ENCODE measurements around the gene KDM5B. TPM values are rescaled to one million over a fixed set of nuclear protein-coding genes. Genes with fewer than 3 reads are reported as not detected.

Gene KDM5B
- total and polyA plus RNA-seq, 9 donors = 19.6 to 80.3 (median 53.7) TPM

DNA sequence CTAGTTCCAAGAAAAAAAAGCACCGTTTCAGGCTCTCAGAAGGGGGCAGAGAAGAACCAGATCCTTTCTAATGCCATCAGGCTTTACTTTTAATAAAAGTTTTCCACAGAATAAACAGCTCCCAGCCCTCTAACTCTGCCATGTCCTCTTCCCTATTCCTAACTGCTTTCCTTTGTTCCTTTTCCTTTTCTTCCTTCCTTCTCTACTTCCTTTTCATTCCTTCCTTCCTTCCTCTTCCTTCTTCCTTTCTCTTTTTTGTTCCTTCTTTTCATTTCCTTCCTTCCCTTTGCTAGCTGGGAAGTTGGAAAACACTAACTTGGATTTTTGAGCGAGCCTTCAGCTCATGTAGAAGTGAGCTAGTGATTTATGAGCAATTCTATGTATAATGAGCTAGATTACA, 46.2 kb downstream of the KDM5B start:
- Histone ChIP-seq H3K4me1 (ENCODE audit: insufficient read depth) (no peaks in the 10 kb centered on the region), H3K4me3 (no peak overlapping the region), H3K36me3 (no peaks in the 10 kb centered on the region), H3K27me3 (no peaks in the 10 kb centered on the region), H3K9me3 (no peaks in the 10 kb centered on the region), H3K27ac (no peak overlapping the region)
- intact Hi-C loops (cut with DNase I) = no loop called here
- no peak for DNase-seq
- TF ChIP-seq CTCF (IDR thresholded peaks at IDR 0.05) (no peak), EP300 (IDR thresholded peaks at IDR 0.05) (no peak), POLR2A (IDR thresholded peaks at IDR 0.05) (no peak)
- whole genome bisulfite sequencing, 3 donors = 61 to 66% (median 64%) methylated on average over 2 of the region's 2 CpGs

DNA sequence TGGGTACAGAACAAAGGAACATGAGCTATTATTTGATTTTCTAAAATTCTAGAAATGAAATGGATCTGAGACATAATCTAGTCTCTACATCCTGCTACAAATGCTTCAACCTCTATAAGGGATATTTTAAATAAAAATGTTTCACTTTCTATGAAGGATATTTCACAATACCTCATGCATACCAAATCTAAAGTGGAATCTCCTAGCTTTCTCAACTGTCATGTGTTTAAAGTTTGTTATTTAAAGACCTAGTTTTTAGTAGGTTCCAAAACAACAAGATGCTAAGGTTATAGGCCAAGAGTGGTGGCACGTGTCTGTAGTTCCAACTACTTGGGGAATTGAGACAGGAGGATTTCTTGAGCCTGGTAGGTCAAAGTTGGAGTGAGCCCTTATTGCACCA, 47.6 kb downstream of the KDM5B start:
- H3K27ac ChIP-seq = no peak overlapping the region
- WGBS, 3 donors = 41 to 57% (median 44%) methylated on average over 1 of the region's 1 CpG
- H3K4me1 ChIP-seq (ENCODE audit: insufficient read depth) = no peaks in the 10 kb centered on the region
- TF ChIP-seq POLR2A (IDR thresholded peaks at IDR 0.05) = no peak
- no peak for TF ChIP-seq CTCF (IDR thresholded peaks at IDR 0.05)
- no peak for TF ChIP-seq EP300 (IDR thresholded peaks at IDR 0.05)
- H3K9me3 ChIP-seq = no peaks in the 10 kb centered on the region
- no peak overlapping the region for H3K4me3 ChIP-seq
- DNase-seq = no peak
- H3K27me3 ChIP-seq = no peaks in the 10 kb centered on the region
- no peaks in the 10 kb centered on the region for H3K36me3 ChIP-seq
- intact Hi-C loops (cut with DNase I) = no loop called here

DNA sequence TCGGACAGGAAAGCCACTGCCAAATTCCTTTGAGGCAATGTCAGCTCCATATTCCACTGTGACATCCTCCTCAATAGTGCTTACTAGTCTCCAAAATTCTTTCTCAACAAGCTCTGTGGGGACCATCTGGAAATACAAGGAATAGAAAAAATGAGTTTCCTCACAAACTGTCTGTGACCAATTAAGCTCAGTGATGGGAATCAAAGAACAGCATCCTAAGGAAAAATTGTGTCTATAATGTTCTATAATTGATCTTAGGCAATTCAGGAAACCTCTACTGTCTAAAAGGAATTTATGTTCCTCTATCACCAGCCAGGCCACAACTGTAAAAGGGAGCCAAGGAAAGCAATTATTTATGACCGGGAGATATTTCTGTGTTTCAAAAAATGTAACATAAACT, 51.8 kb downstream of the KDM5B start:
- H3K36me3 ChIP-seq = no peaks in the 10 kb centered on the region
- no peaks in the 10 kb centered on the region for H3K27me3 ChIP-seq
- DNase-seq = no peak
- intact Hi-C loops (cut with DNase I) = no loop called here
- TF ChIP-seq POLR2A (IDR thresholded peaks at IDR 0.05) (no peak), CTCF (IDR thresholded peaks at IDR 0.05) (no peak), EP300 (IDR thresholded peaks at IDR 0.05) (no peak)
- WGBS, 3 donors = 88 to 92% (median 88%) methylated on average over 2 of the region's 2 CpGs
- H3K9me3 ChIP-seq = no peaks in the 10 kb centered on the region
- H3K27ac ChIP-seq = no peak overlapping the region
- no peak overlapping the region for H3K4me3 ChIP-seq
- H3K4me1 ChIP-seq (ENCODE audit: insufficient read depth) = no peaks in the 10 kb centered on the region

- no peaks in the 10 kb centered on the region for H3K9me3 ChIP-seq
- no peaks in the 10 kb centered on the region for H3K4me1 ChIP-seq (ENCODE audit: insufficient read depth)
- no peaks in the 10 kb centered on the region for H3K36me3 ChIP-seq
- DNase-seq = no peak
- TF ChIP-seq POLR2A (IDR thresholded peaks at IDR 0.05) (no peak), EP300 (IDR thresholded peaks at IDR 0.05) (no peak), CTCF (IDR thresholded peaks at IDR 0.05) (no peak)
- no peak overlapping the region for H3K27ac ChIP-seq
- no peaks in the 10 kb centered on the region for H3K27me3 ChIP-seq
- intact Hi-C loops (cut with DNase I) = no loop called here
- 95 to 97% (median 96%) methylated on average over 2 of the region's 2 CpGs for WGBS, 3 donors
- H3K4me3 ChIP-seq = no peak overlapping the region
These were observed 53.9 kb downstream of the KDM5B start for GRCh38 chr1:202754293-202754692.

- H3K4me3 ChIP-seq = no peak overlapping the region
- WGBS, 3 donors = 52 to 69% (median 60%) methylated on average over 3 of the region's 3 CpGs
- H3K9me3 ChIP-seq = no peaks in the 10 kb centered on the region
- no peak overlapping the region for H3K27ac ChIP-seq
- TF ChIP-seq CTCF (IDR thresholded peaks at IDR 0.05) (no peak), EP300 (IDR thresholded peaks at IDR 0.05) (no peak), POLR2A (IDR thresholded peaks at IDR 0.05) (no peak)
- no peaks in the 10 kb centered on the region for H3K27me3 ChIP-seq
- no peaks in the 10 kb centered on the region for H3K36me3 ChIP-seq
- intact Hi-C loops (cut with DNase I) = no loop called here
- H3K4me1 ChIP-seq (ENCODE audit: insufficient read depth) = no peaks in the 10 kb centered on the region
- DNase-seq = no peak
These were observed 55.4 kb downstream of the KDM5B start for GRCh38 chr1:202752774-202753173.

Measured in ovary (tissue), 9 donors.